ENCODE measurements around the gene CSTF2T. TPM values are rescaled to one million over a fixed set of nuclear protein-coding genes. Genes with fewer than 3 reads are reported as not detected.

The CSTF2T gene
- total RNA-seq, 3 donors from 2014 or later (not counting 1 experiment from before 2014, with no cell fraction given), result 29.8 to 34.8 (median 32.8) TPM

DNA sequence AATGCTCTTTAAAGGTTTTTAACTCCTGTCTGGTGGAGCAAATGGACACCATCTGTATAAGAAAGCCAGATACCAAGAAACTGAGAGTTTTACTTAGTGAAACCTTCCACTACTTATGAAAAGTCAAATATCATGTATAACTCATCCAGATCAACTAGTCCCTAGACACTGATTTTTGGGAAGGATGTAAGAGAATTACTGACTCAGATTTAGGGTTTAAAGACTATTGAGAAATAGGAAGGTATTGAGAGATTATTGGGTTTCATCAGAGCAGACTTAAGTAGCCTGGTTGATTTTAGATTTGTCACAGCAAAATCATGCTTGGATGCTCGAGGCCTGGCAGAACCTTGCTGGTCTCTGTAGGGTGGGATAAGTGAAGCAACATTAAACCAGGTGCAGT is 3.1 kb downstream of the CSTF2T start:
- H3K27me3 Mint-ChIP-seq (ENCODE audit: low read depth in 2 of 2), result no peaks in the 10 kb centered on the region
- peaks cover 24% of the 10 kb centered on the region for H3K4me1 ChIP-seq (ENCODE audit: control insufficient read depth, insufficient read depth, low read length)

DNA sequence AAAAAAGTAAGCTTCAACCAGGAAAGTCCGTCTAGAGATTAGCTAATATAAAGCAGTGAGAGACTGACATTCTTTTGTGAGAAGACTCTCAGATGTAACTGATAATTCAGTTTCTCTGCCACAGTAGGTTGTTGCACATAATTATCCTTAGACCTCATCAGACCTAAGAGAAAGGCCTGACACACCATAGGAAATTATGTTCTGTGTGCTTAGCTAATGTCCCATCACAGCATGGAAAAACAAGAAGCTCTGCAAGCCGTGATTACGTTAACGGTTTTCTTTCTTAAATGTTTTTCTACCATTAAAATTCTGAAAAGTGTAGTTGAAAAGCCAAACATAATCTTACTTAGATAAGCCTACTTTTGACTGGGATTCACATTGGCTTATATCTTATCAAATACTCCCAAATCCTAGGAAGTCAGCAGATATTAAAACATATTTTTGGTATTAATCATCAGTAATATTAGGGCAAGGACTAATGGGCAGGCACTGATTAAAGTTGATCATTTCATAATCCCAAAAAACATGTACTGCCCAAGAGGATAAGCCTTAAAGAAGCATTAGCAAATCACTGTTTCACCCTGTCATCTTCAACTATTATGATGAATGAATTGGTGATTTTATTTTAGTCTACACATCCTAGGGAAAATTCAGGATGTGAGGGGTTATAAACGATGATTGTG is 5.2 kb downstream of the CSTF2T start:
- 100% methylated on average over 5 of the region's 5 CpGs for WGBS (ENCODE audit: insufficient coverage)
- H3K27ac Mint-ChIP-seq, result peak overlapping the region; percentile 58 to 98
- no peaks in the 10 kb centered on the region for H3K9me3 ChIP-seq (ENCODE audit: control insufficient read depth, insufficient read depth, low read length)
- no peaks in the 10 kb centered on the region for H3K27me3 Mint-ChIP-seq (ENCODE audit: low read depth in 2 of 2)
- no peak overlapping the region for H3K4me3 Mint-ChIP-seq
- TF ChIP-seq, protein P1, sequence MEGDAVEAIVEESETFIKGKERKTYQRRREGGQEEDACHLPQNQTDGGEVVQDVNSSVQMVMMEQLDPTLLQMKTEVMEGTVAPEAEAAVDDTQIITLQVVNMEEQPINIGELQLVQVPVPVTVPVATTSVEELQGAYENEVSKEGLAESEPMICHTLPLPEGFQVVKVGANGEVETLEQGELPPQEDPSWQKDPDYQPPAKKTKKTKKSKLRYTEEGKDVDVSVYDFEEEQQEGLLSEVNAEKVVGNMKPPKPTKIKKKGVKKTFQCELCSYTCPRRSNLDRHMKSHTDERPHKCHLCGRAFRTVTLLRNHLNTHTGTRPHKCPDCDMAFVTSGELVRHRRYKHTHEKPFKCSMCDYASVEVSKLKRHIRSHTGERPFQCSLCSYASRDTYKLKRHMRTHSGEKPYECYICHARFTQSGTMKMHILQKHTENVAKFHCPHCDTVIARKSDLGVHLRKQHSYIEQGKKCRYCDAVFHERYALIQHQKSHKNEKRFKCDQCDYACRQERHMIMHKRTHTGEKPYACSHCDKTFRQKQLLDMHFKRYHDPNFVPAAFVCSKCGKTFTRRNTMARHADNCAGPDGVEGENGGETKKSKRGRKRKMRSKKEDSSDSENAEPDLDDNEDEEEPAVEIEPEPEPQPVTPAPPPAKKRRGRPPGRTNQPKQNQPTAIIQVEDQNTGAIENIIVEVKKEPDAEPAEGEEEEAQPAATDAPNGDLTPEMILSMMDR (IDR thresholded peaks at IDR 0.05), result no peak
- DNase-seq, result no peak
- H3K36me3 Mint-ChIP-seq, result peaks cover 3% of the 10 kb centered on the region
- peaks cover 10% of the 10 kb centered on the region for H3K36me3 ChIP-seq (ENCODE audit: control insufficient read depth, insufficient read depth, low read length)
- intact Hi-C loops (cut with micrococcal nuclease), result loop anchor here (10.0 kb wide), 2 partner anchors 181 to 1069 kb away; partner anchors contain the start of gene SGMS1
- no peak for ATAC-seq
- no peaks in the 10 kb centered on the region for H3K9me3 Mint-ChIP-seq
- H3K4me1 Mint-ChIP-seq, result peaks cover 42 to 43% of the 10 kb centered on the region in 2 donors
- no peak overlapping the region for H3K4me3 ChIP-seq (ENCODE audit: low read length)
- H3K27ac ChIP-seq (ENCODE audit: low read length), result no peak overlapping the region
- peaks cover 18% of the 10 kb centered on the region for H3K4me1 ChIP-seq (ENCODE audit: control insufficient read depth, insufficient read depth, low read length)
- H3K27me3 ChIP-seq (ENCODE audit: control insufficient read depth, insufficient read depth, low read length), result no peaks in the 10 kb centered on the region

More for the DNA sequence above, 3.1 kb downstream of the CSTF2T start:
- H3K27ac Mint-ChIP-seq, result peak overlapping the region; percentile 58 to 98
- peaks cover 50 to 55% of the 10 kb centered on the region in 2 donors for H3K4me1 Mint-ChIP-seq
- Histone ChIP-seq H3K9me3 (ENCODE audit: control insufficient read depth, insufficient read depth, low read length) (no peaks in the 10 kb centered on the region), H3K36me3 (ENCODE audit: control insufficient read depth, insufficient read depth, low read length) (peaks cover 10% of the 10 kb centered on the region), H3K27ac (ENCODE audit: low read length) (no peak overlapping the region), H3K27me3 (ENCODE audit: control insufficient read depth, insufficient read depth, low read length) (no peaks in the 10 kb centered on the region), H3K4me3 (ENCODE audit: low read length) (no peak overlapping the region)
- H3K4me3 Mint-ChIP-seq, result peak overlapping the region; percentile 45
- 86% methylated on average over 1 of the region's 1 CpG for WGBS (ENCODE audit: insufficient coverage)
- H3K36me3 Mint-ChIP-seq, result peaks cover 7% of the 10 kb centered on the region
- DNase-seq (no peak), ATAC-seq (no peak)
- TF ChIP-seq, protein P1 (IDR thresholded peaks at IDR 0.05), result no peak
- intact Hi-C loops (cut with micrococcal nuclease), result loop anchor here (10.0 kb wide), 2 partner anchors 179 to 1071 kb away; partner anchors contain the start of gene SGMS1
- H3K9me3 Mint-ChIP-seq, result no peaks in the 10 kb centered on the region

DNA sequence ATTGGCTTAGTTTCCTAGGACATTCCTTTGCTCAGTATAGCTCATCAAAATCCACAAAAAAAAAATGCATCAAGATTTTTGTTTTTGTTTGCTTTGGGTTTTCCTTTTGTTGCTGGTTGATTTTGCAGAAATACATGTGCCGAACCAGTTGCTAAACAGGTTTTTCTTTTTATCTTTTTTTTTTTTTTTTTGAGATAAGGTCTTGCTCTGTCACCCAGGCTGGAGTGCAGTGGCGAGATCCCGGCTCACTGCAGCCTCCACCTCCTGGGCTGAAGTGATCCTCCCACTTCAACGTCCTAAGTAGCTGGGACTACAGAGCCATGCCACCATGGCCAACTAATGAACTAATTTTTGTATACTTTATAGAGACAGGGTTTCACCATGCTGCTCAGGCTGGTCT is 8.3 kb downstream of the CSTF2T start:
- Histone ChIP-seq H3K9me3 (ENCODE audit: control insufficient read depth, insufficient read depth, low read length) (no peaks in the 10 kb centered on the region), H3K36me3 (ENCODE audit: control insufficient read depth, insufficient read depth, low read length) (peaks cover 3% of the 10 kb centered on the region), H3K27me3 (ENCODE audit: control insufficient read depth, insufficient read depth, low read length) (no peaks in the 10 kb centered on the region), H3K27ac (ENCODE audit: low read length) (no peak overlapping the region), H3K4me3 (ENCODE audit: low read length) (no peak overlapping the region), H3K4me1 (ENCODE audit: control insufficient read depth, insufficient read depth, low read length) (no peaks in the 10 kb centered on the region)
- 81% methylated on average over 3 of the region's 4 CpGs for WGBS (ENCODE audit: insufficient coverage)
- H3K36me3 Mint-ChIP-seq, result no peaks in the 10 kb centered on the region
- no peak overlapping the region for H3K4me3 Mint-ChIP-seq
- TF ChIP-seq, protein P1 (IDR thresholded peaks at IDR 0.05), result no peak
- DNase-seq (no peak), ATAC-seq (no peak)
- H3K27ac Mint-ChIP-seq, result no peak overlapping the region
- H3K27me3 Mint-ChIP-seq (ENCODE audit: low read depth in 2 of 2), result peaks cover 0 to 4% of the 10 kb centered on the region in 2 donors
- H3K4me1 Mint-ChIP-seq, result peaks cover 14 to 16% of the 10 kb centered on the region in 2 donors
- H3K9me3 Mint-ChIP-seq, result no peaks in the 10 kb centered on the region
- intact Hi-C loops (cut with micrococcal nuclease), result loop anchor here (10.0 kb wide), 2 partner anchors 184 to 1066 kb away; partner anchors contain the start of gene SGMS1
